OCI-LY3 (cell line): Measurements from ENCODE around the gene NCKAP1.

Experiments used
- H2AFZ ChIP-seq: fragments of 200-600, 300-600 bp; shearing (Covaris generic); 2 replicates; pipeline ENCODE4 v1.6.0; 2014; ENCODE audit warnings: antibody characterized with exemption, low read depth, low read length
- H3K27ac ChIP-seq: fragments of 200-600, 300-600 bp; sonication (generic); 2 replicates; pipeline ENCODE4 v1.5.1; 2014; ENCODE audit warnings: mild to moderate bottlenecking, low read length, moderate library complexity, mixed read lengths
- H3K27me3 ChIP-seq: fragments of 200-600, 300-600 bp; sonication (generic); 2 replicates; pipeline ENCODE4 v1.6.1; 2014; ENCODE audit warnings: low read depth, low read length, mixed read lengths
- H3K36me3 ChIP-seq: fragments of 200-600, 300-600 bp; sonication (generic); replicated peaks from 2 replicates; pipeline ENCODE3; 2014; ENCODE audit warnings: low read depth, low read length, mixed read lengths
- H3K4me1 ChIP-seq: fragments of 300-600, 200-600 bp; sonication (generic); 2 replicates; pipeline ENCODE4 v1.6.1; 2014; ENCODE audit warnings: low read length, mixed read lengths
- H3K4me2 ChIP-seq: fragments of 200-600, 300-600 bp; sonication (generic); 2 replicates; pipeline ENCODE4 v1.6.1; 2014; ENCODE audit warnings: low read length, mixed read lengths
- H3K4me3 ChIP-seq: fragments of 300-600, 200-600 bp; sonication (generic); 2 replicates; pipeline ENCODE4 v1.5.1; 2014; ENCODE audit warnings: antibody characterized with exemption, mild to moderate bottlenecking, low read length, moderate library complexity
- H3K79me2 ChIP-seq: fragments of 300-600, 200-600 bp; shearing (Covaris generic); 2 replicates; pipeline ENCODE4 v1.6.1; 2014; ENCODE audit warnings: mild to moderate bottlenecking, low read length, mixed read lengths
- H3K9ac ChIP-seq: fragments of 300-600, 200-600 bp; shearing (Covaris generic); 2 replicates; pipeline ENCODE4 v1.6.0; 2014; ENCODE audit warnings: mild to moderate bottlenecking, low read length, moderate library complexity
- H3K9me3 ChIP-seq: fragments of 200-600, 300-600 bp; shearing (Covaris generic); 2 replicates; pipeline ENCODE4 v1.6.1; 2014; ENCODE audit warnings: low read length, mixed read lengths; ENCODE audit not compliant: insufficient read depth
- H4K20me1 ChIP-seq: fragments of 200-600, 300-600 bp; sonication (generic); 2 replicates; pipeline ENCODE4 v1.6.1; 2016; ENCODE audit warnings: low read length, mixed read lengths; ENCODE audit not compliant: insufficient read depth
- EZH2phosphoT487 ChIP-seq: fragments of 200-600 bp; shearing (Covaris generic); IDR thresholded peaks from 2 replicates; pipeline ENCODE4 v1.6.1; 2018; ENCODE audit warnings: antibody characterized with exemption, mixed run types, low read depth
- TF ChIP-seq, protein P1 (sequence below): fragments of 200-600, 300-600 bp; sonication (generic); IDR thresholded peaks from 2 replicates; pipeline ENCODE4 v1.5.1; 2014; ENCODE audit warnings: antibody characterized with exemption, low read length, low read depth

Gene NCKAP1

DNA sequence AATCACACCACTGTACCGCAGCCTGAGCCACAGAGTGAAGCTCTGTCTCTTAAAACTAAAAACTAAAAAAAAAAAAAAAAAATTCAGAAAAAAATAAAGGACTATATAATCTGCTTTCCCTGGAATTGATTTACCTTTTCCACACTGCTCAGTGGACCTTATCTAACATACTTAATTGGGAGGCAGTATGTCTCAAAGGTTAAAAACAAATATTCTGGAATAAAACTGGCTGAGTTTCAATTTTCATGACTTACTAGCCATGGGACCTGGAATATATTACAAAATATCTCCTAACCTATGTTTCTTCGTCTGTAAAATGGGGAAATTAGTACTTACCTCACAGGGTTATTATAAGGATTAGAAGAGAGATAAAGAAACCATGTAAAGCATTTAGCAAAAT lies 11.8 kb downstream of the NCKAP1 start:
- Histone ChIP-seq H3K9ac (no peak overlapping the region), H3K27me3 (peaks cover 83% of the 10 kb centered on the region), H3K79me2 (no peaks in the 10 kb centered on the region), H4K20me1 (no peaks in the 10 kb centered on the region), H3K4me3 (no peak overlapping the region), H3K27ac (no peak overlapping the region), H3K4me2 (no peak overlapping the region), H3K36me3 (no peaks in the 10 kb centered on the region), H3K4me1 (no peaks in the 10 kb centered on the region), H3K9me3 (no peaks in the 10 kb centered on the region), H2AFZ (no peak overlapping the region)
- TF ChIP-seq, protein P1, sequence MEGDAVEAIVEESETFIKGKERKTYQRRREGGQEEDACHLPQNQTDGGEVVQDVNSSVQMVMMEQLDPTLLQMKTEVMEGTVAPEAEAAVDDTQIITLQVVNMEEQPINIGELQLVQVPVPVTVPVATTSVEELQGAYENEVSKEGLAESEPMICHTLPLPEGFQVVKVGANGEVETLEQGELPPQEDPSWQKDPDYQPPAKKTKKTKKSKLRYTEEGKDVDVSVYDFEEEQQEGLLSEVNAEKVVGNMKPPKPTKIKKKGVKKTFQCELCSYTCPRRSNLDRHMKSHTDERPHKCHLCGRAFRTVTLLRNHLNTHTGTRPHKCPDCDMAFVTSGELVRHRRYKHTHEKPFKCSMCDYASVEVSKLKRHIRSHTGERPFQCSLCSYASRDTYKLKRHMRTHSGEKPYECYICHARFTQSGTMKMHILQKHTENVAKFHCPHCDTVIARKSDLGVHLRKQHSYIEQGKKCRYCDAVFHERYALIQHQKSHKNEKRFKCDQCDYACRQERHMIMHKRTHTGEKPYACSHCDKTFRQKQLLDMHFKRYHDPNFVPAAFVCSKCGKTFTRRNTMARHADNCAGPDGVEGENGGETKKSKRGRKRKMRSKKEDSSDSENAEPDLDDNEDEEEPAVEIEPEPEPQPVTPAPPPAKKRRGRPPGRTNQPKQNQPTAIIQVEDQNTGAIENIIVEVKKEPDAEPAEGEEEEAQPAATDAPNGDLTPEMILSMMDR = no peak
- TF ChIP-seq EZH2phosphoT487 = no peak

DNA sequence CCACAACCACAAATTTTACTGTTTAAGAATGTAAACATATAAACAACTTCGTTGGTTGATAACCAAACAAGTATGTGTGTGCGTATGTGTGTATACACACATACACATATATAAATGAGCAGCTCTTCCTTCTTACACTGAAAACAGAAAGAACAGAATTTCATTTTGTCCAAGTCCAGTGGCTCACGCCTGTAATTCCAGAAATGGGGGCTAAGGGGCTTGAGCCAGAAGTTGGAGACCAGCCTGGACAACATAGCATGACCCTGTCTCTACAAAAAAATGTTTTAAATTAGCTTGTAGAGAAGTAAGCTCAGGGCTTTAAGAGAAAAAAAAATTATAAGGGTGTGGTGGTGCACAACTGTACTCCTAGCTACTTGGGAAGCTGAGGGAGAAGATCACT lies 12.3 kb downstream of the NCKAP1 start:
- H3K79me2 ChIP-seq = no peaks in the 10 kb centered on the region
- H3K9me3 ChIP-seq = no peaks in the 10 kb centered on the region
- no peak for TF ChIP-seq EZH2phosphoT487
- TF ChIP-seq, protein P1 = no peak
- no peak overlapping the region for H2AFZ ChIP-seq
- H3K27ac ChIP-seq = no peak overlapping the region
- H3K4me2 ChIP-seq = no peak overlapping the region
- no peaks in the 10 kb centered on the region for H3K36me3 ChIP-seq
- no peaks in the 10 kb centered on the region for H3K4me1 ChIP-seq
- H3K9ac ChIP-seq = no peak overlapping the region
- peaks cover 83% of the 10 kb centered on the region for H3K27me3 ChIP-seq
- H3K4me3 ChIP-seq = no peak overlapping the region
- H4K20me1 ChIP-seq = no peaks in the 10 kb centered on the region

GRCh38 chr2:183024339-183025095 lies 13.7 kb downstream of the NCKAP1 start:
- Histone ChIP-seq H3K79me2 (no peaks in the 10 kb centered on the region), H3K9ac (no peak overlapping the region), H3K4me3 (no peak overlapping the region), H3K27ac (no peak overlapping the region), H3K27me3 (peaks cover 82% of the 10 kb centered on the region), H4K20me1 (no peaks in the 10 kb centered on the region), H3K36me3 (no peaks in the 10 kb centered on the region), H2AFZ (no peak overlapping the region), H3K4me1 (no peaks in the 10 kb centered on the region), H3K4me2 (no peak overlapping the region), H3K9me3 (no peaks in the 10 kb centered on the region)
- TF ChIP-seq, protein P1 = no peak
- no peak for TF ChIP-seq EZH2phosphoT487

DNA sequence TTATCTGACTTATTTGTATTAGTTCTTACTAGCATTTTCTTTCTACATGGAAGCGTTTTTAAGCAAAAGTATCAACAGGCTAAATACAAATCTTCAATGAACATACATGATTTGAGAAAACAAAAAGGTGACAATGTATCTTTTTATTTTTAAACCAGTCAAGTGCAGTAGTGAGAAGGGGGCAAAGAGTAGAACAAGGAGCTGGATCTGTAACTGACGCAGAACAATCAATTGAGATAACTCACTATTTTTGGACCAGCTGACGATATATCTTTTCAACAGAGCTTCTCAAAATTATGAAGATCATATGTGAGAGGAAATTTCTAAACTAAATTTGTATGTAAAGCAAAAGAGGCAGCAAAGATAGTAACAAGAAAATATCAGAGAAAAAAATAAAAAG lies 15.5 kb downstream of the NCKAP1 start:
- TF ChIP-seq, protein P1 = no peak
- TF ChIP-seq EZH2phosphoT487 = no peak
- H3K4me1 ChIP-seq = no peaks in the 10 kb centered on the region
- no peak overlapping the region for H3K4me2 ChIP-seq
- no peaks in the 10 kb centered on the region for H3K36me3 ChIP-seq
- H4K20me1 ChIP-seq = no peaks in the 10 kb centered on the region
- H2AFZ ChIP-seq = no peak overlapping the region
- H3K4me3 ChIP-seq = no peak overlapping the region
- H3K79me2 ChIP-seq = no peaks in the 10 kb centered on the region
- H3K27me3 ChIP-seq = peaks cover 83% of the 10 kb centered on the region
- no peak overlapping the region for H3K9ac ChIP-seq
- no peaks in the 10 kb centered on the region for H3K9me3 ChIP-seq
- no peak overlapping the region for H3K27ac ChIP-seq
